ENCODE data around the gene TMC3. TPM values are rescaled to one million over a fixed set of nuclear protein-coding genes. Genes with fewer than 3 reads are reported as not detected.

Gene TMC3
- polyA plus RNA-seq, 2 of the 4 experiments (the other 2 are of a cell fraction), result not detected

- H3K27ac ChIP-seq, result no peak overlapping the region
- 0 out of 3 replicates have a peak, but pooled peaks cover 4% of the 10 kb centered on the region for H3K9me3 ChIP-seq
- no peak for TF ChIP-seq JUNB (IDR thresholded peaks at IDR 0.05)
- no peak for TF ChIP-seq CHD2 (IDR thresholded peaks at IDR 0.05; ENCODE audit: low read length, partially characterized antibody)
- TF ChIP-seq CEBPB (IDR thresholded peaks at IDR 0.05), result no peak
- TF ChIP-seq HES2 (IDR thresholded peaks at IDR 0.05), result no peak
- TF ChIP-seq ESRRA (IDR thresholded peaks at IDR 0.05; ENCODE audit: borderline replicate concordance, low read length), result no peak
- TF ChIP-seq HOXA7 (CRISPR knock-in tag; IDR thresholded peaks at IDR 0.05), result no peak
- TF ChIP-seq USF2 (IDR thresholded peaks at IDR 0.05), result no peak
- no peak for TF ChIP-seq HDAC2 (IDR thresholded peaks at IDR 0.05)
- TF ChIP-seq HOXB13 (CRISPR knock-in tag; IDR thresholded peaks at IDR 0.05; ENCODE audit: low read depth), result no peak
- TF ChIP-seq SMC3 (IDR thresholded peaks at IDR 0.05), result no peak
- TF ChIP-seq REST (IDR thresholded peaks at IDR 0.05), result no peak
- no peak for TF ChIP-seq TFCP2L1 (CRISPR knock-in tag; IDR thresholded peaks at IDR 0.05)
- TF ChIP-seq BHLHE40 (IDR thresholded peaks at IDR 0.05; ENCODE audit: low read depth, low read length), result no peak
- TF ChIP-seq KDM5A (IDR thresholded peaks at IDR 0.05), result no peak
- DNase-seq (ENCODE audit: low read depth in 1 of 2, low spot score in 1 of 2) (no peak), FAIRE-seq (no peak), ATAC-seq (no peak)
- ChIA-PET POLR2A (no interaction called here), CTCF (interaction anchor here (0.9 to 8.4 kb wide), 14 partner anchors 10 to 293 kb away, joined by 3 to 361 read pairs (median 5); no protein-coding TSS in a partner anchor)
- H3K4me3 ChIP-seq, result no peak overlapping the region
- H3K4me2 ChIP-seq, result no peak overlapping the region
- no peaks in the 10 kb centered on the region for H3K4me1 ChIP-seq
- WGBS (ENCODE audit: missing lambda C conversion rate), result 3% methylated on average over 5 of the region's 5 CpGs
Observed at GRCh38 chr15:81398910-81399551, 25.0 kb upstream of the TMC3 start.

GRCh38 chr15:81398456-81398855 is 24.4 kb upstream of the TMC3 start:
- Histone ChIP-seq H3K4me3 (no peak overlapping the region), H3K9me3 (0 out of 3 replicates have a peak, but pooled peaks cover 4% of the 10 kb centered on the region), H3K4me2 (no peak overlapping the region), H3K4me1 (no peaks in the 10 kb centered on the region), H3K27ac (no peak overlapping the region)
- FAIRE-seq (no peak), ATAC-seq (no peak), DNase-seq (ENCODE audit: low read depth in 1 of 2, low spot score in 1 of 2) (no peak)
- whole genome bisulfite sequencing (ENCODE audit: missing lambda C conversion rate), result 35% methylated on average over 3 of the region's 3 CpGs
- ChIA-PET CTCF (interaction anchor here (1.1 to 8.4 kb wide), 6 partner anchors 9 to 292 kb away, joined by 3 to 361 read pairs (median 21); no protein-coding TSS in a partner anchor), POLR2A (no interaction called here)
- no peak for TF ChIP-seq ESRRA (IDR thresholded peaks at IDR 0.05; ENCODE audit: borderline replicate concordance, low read length)
- no peak for TF ChIP-seq NFE2L2 (conservative IDR thresholded peaks at IDR 0.05; ENCODE audit: low read length)
- no peak for TF ChIP-seq RCOR1 (IDR thresholded peaks at IDR 0.05; ENCODE audit: low read depth, low read length)
- TF ChIP-seq ZC3H11A (IDR thresholded peaks at IDR 0.05), result no peak
- TF ChIP-seq REST (IDR thresholded peaks at IDR 0.05), result no peak
- TF ChIP-seq HOXB5 (CRISPR knock-in tag; IDR thresholded peaks at IDR 0.05), result no peak
- TF ChIP-seq JUN (IDR thresholded peaks at IDR 0.05), result no peak
- TF ChIP-seq SREBF2 (IDR thresholded peaks at IDR 0.05), result no peak
- TF ChIP-seq EHF (CRISPR knock-in tag; IDR thresholded peaks at IDR 0.05), result no peak
